NT2/D1 (cell line): ENCODE results near the gene ASXL1.

Experiments
- SUZ12 ChIP-seq: IDR thresholded peaks from 2 replicates; pipeline ENCODE4 v1.6.1; 2011; ENCODE audit not compliant: insufficient read length, insufficient read depth; ENCODE audit errors: extremely low read depth
- ZNF274 ChIP-seq: IDR thresholded peaks from 2 replicates; pipeline ENCODE4 v1.6.1; 2011; ENCODE audit warnings: mild to moderate bottlenecking, low read depth, low read length

DNA sequence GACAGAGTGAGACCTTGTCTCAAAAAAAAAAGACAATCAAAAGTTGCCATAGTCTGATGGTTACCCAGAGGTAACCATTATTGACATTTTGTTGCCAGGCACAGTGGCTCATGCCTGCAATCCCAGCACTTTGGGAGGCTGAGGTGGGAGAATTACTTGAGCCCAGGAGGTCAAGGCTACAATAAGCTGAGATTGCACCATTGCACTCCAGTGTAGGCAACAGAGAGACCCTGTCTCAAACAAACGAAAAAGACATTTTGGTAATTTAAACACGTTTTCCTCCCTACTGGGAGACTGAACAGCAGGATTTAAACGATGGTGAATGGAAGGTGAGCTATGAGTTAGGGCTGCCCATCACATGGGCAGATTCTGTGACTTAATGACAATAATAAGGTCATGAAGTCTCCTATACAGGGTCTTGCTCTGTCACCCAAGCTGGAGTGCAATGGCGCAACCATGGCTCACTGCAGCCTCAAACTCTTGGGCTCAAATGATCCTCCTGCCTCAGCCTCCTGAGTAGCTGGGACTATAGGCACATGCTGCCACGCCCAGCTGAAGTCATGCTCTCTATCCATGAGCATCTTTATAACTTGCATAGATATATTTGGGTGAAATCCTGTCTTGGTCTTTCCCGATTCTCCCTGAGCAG, 4.2 kb upstream of the ASXL1 start:
- TF ChIP-seq SUZ12, result no peak
- TF ChIP-seq ZNF274, result no peak
